COLO668 (cell line): Measurements from ENCODE around the gene SPATA31D4.
"Not testable (repeated sequence)": the region's sequence is repeated elsewhere in the genome, so short reads cannot be mapped to it uniquely, and the experiment has no call there.

Source experiments
- DNase-seq: peaks from one replicate; lab custom pipeline; 2025; ENCODE audit not compliant: unreplicated experiment; lab: John Stamatoyannopoulos, UW

SPATA31D4 gene

GRCh38 chr9:81928305-81928704, at the start of gene SPATA31D4:
Gene SPATA31D4 (plus strand): TSS chr9:81928428. CDS start chr9:81928514, 86 bp downstream.
- not testable (repeated sequence) for DNase-seq

DNA sequence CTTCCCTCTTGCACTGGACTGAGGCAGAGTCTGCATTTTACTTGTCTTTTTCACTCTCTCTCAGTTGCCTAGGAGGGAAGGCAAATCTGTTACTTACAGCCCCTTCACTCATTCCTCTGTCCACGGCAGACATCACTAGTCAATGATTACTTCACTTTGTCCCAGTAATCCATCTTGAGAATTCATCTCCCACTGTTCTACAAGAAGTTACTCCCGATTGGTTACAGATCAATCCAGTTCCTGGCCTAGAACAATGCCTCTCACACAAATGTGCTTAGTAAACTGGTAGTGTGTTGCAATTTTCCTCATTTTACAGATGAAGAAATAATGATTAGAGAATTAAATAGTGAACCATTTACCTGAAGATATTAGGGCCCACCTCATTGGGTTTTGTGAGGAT, 49.7 kb upstream of the SPATA31D4 start:
- no peak for DNase-seq

DNA sequence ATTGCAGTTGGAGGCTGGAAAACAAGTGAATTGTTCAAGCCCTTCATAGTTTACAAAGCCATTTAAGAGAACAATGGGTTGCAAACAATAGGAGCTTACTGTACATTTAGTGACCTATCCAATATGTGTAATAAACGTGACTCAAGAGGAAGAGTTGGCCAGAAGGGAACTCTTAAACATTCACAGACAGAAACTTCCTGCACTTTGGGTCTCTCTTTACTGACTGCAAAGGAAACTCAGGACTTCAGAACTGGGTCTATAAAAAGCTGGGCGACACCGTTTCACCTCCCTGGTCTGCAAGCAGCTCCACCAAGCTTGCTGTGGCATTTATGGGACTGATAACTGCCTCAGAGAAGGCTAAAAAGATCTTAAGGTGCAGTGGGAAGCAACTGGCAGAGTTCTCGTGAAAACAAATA, 48.7 kb upstream of the SPATA31D4 start:
- no peak for DNase-seq

DNA sequence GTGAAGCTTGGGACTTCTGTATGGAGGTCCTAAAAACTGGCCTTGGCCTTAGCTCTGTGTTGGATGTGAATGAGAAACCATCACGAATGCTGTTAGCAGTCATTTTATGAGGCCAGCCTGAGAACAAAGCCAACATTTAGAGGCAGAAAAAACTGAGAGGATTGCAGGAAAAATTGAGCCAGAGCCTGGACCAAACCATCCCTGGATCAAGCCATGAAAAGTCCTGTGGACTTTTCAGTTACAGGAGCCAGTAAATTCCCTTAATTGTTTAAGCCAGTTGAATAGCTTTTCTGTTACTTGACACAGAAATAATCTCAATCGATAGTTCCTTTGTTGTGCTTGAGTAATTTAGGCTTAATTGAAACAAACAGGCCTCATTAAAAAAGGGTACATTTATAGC, 42.6 kb upstream of the SPATA31D4 start:
- DNase-seq: no peak

- DNase-seq: no peak
Observed at GRCh38 chr9:81886665-81887064, 41.6 kb upstream of the SPATA31D4 start.

- DNase-seq: no peak
Observed at GRCh38 chr9:81890104-81890503, 38.1 kb upstream of the SPATA31D4 start.

- DNase-seq: no peak
Observed at GRCh38 chr9:81892440-81892839, 35.8 kb upstream of the SPATA31D4 start.

GRCh38 chr9:81893929-81894328, 34.3 kb upstream of the SPATA31D4 start:
- no peak for DNase-seq

GRCh38 chr9:81894891-81895290, 33.3 kb upstream of the SPATA31D4 start:
- DNase-seq: no peak

GRCh38 chr9:81896070-81896469, 32.2 kb upstream of the SPATA31D4 start:
- DNase-seq: no peak

- DNase-seq: no peak
Observed at GRCh38 chr9:81898851-81899250, 29.4 kb upstream of the SPATA31D4 start.

DNA sequence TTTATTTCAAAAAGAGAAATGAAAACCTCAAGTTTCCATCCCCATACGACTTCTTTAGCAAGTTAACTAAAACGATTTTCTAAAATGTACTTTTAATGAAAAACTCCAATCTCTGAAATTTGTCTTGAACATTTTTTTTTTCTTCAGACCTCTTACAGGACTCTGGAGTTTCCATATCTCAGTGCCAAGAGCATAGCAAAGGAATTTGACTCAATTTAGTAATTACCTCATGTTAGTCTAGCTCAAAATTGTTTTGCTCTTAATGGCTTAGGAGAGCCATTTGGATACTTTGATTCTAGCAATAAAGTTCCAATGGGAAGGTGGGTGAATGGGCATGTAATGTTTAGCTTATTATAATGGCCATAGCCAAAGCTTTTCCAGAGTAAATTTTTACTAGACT, 26.0 kb upstream of the SPATA31D4 start:
- no peak for DNase-seq

- DNase-seq: no peak
Observed at GRCh38 chr9:81902626-81903025, 25.6 kb upstream of the SPATA31D4 start.

GRCh38 chr9:81906671-81907070, 21.6 kb upstream of the SPATA31D4 start:
- DNase-seq: no peak

DNA sequence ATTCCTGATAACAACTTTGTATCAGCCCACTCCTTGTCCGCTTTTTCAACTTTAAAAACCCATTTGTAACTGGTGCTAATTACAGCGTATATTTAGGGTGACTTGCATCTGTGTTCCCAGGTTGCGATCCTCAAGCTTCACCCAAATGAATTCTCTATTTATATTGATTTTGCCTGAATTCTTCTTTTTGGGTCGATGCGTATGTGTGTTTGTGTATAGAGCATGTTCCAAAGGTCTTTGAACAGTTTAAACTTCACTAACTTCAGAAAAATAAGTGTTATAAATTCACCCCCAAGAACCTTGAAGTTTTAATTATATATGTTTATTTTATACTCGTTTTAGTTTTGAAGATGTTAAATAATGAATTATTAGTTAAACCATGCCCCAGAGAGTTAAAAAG, 16.1 kb upstream of the SPATA31D4 start:
- no peak for DNase-seq

DNA sequence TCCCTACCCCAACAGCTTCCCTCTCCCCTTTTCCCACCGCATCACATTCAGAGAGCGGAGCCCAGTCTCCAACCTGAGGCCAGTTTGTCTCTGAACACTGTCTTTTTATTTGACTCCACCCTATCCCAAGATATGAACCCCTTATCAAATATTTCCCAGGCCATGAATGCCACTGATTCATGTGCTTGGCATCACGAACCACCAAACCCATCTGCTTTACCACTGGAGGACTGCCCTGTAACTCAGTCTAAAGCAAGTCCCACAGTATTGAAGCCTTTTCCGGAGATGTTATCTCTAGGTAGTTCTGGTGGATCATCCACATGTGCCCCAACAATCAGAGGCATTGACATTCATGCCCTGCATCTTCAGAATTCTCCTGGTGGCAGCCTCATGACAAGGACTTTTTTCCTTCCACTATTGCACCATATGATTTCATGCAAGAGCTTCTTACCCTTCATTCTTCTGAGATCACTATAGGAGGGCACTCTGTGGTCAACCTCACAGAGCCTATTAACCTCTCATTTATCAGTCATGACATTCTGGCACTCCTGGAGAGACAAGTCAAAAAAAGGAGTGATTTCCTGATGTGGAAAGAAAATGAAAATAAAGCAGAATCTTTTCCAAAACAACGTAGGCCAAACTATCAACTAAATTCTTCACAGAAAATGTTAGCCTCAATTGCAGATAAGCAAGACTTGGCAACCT, 12.3 kb upstream of the SPATA31D4 start:
- DNase-seq: no peak

GRCh38 chr9:81918507-81918906, 9.7 kb upstream of the SPATA31D4 start:
- not testable (repeated sequence) for DNase-seq

DNA sequence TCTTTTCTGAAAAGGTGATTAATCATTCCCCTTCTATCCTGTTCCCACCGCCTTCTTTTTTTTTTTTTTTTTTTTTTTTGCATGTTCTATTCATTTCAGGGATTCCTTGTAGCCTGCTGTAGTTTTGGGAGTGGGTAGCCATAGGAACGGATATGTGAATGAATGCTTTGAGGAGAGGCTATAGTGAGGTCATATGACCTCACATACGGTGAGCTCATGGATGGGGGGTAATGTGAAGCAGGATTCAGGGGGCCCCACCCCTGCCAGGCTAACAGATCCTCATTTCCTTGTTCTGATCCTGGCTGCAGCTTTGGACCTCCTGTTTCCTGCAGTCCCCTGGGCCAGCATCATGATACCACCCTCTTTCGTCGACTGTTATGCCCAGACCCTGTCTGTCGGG, 1.9 kb downstream of the SPATA31D4 start:
- not testable (repeated sequence) for DNase-seq

DNA sequence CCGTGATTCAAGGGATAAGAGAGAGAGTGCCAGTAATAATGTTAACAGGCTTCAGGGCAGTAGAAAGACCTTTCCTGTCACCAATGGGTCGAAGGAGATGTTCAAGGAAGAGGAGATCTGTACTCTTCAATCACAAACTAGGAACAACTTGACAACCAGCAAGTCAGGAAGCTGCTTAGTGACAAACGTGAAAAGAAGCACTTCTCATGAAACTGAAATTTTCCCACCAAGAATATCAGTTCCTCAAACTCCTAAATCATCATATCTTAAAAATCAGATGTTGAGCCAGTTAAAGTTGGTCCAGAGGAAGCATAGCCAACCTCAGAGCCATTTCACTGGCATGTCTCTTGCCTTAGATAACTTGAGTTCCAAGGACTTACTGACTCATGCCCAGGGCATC, 5.3 kb downstream of the SPATA31D4 start:
- DNase-seq: not testable (repeated sequence)

DNA sequence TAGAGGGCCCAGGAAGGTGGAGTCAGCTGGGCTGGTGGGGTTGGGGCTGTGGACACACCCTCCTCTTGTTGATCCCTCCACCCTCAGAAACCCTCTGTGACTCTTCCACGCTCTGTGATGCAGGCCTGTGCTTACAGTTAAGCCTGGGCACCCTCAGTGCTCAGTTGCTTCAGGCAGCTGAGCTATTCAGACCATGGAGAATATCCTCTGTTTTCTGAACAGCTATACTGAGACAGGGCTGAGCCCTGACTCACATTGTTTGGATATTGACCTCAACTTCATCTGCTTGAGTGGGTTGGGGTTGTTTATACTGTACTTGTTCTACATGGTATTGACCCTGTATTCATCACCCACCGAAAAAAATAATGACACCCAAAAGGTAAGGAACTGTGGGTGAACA, 15.2 kb downstream of the SPATA31D4 start, which contains the start of gene SPATA31D3:
Gene SPATA31D3, plus strand, starts transcription at position 108 of the 400 bp plus-strand sequence. Its CDS starts 86 bp downstream, at position 194.
- not testable (repeated sequence) for DNase-seq

- DNase-seq: not testable (repeated sequence)
Observed at GRCh38 chr9:81948650-81949049, 20.4 kb downstream of the SPATA31D4 start.

DNA sequence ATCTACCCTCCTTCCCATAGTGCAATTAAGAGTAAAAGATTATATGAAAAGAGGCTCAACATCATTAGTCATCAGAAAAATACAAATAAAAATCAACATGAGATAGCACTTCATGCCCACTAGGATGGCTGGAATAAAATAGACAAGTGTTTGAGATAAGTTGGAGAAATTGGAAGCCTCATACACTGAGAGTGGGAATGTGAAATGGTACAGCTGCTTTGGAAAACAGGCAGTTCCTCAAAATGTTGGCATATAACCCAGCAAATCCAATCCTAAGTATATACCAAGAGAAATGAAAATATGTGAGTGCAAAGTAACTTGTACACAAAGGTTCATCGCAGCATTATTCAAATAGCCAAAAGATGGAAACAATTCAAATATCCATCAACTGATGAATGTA, 24.9 kb downstream of the SPATA31D4 start:
- DNase-seq: no peak

- no peak for DNase-seq
Observed at GRCh38 chr9:81955625-81956024, 27.4 kb downstream of the SPATA31D4 start.
